Measurements from ENCODE around the gene NOTCH2. TPM values are rescaled to one million over a fixed set of nuclear protein-coding genes. Genes with fewer than 3 reads are reported as not detected.
A peak's percentile ranks its signal among the peaks of the same experiment; 100 is the strongest.

The NOTCH2 gene
- total and polyA plus RNA-seq, 3 experiments from 2014 or later: 24.7 to 53.9 (median 47.1) TPM

- Histone ChIP-seq H3K27me3 (ENCODE audit: insufficient read depth, low read length, poor library complexity, severe bottlenecking) (no peaks in the 10 kb centered on the region), H3K36me3 (ENCODE audit: insufficient read depth, low read length) (no peaks in the 10 kb centered on the region), H3K4me1 (ENCODE audit: insufficient read depth, low read length) (no peaks in the 10 kb centered on the region), H3K9me3 (ENCODE audit: low read length) (no peaks in the 10 kb centered on the region), H3K4me3 (ENCODE audit: low read length) (no peak overlapping the region), H3K27ac (ENCODE audit: low read depth, low read length) (no peak overlapping the region)
- peak overlapping the region in 1 of 8 donors; percentile 5 for H3K27ac Mint-ChIP-seq
- H3K9me3 Mint-ChIP-seq: peaks cover 0 to 7% (median 4%) of the 10 kb centered on the region in 5 donors
- H3K4me3 Mint-ChIP-seq: no peak overlapping the region
- POLR2A ChIA-PET: no interaction called here
- H3K36me3 Mint-ChIP-seq: peaks cover 7 to 32% (median 23%) of the 10 kb centered on the region in 3 donors
- peaks cover 5 to 9% of the 10 kb centered on the region in 2 donors for H3K27me3 Mint-ChIP-seq
- peaks cover 3 to 6% (median 5%) of the 10 kb centered on the region in 3 donors for H3K4me1 Mint-ChIP-seq
- DNase-seq: no peak
- CTCF ChIA-PET: no interaction called here
These were observed 158.8 kb downstream of the NOTCH2 start for GRCh38 chr1:119910618-119911017.

- Mint-ChIP-seq H3K4me3 (no peak overlapping the region), H3K9me3 (peaks cover 0 to 11% (median 10%) of the 10 kb centered on the region in 5 donors), H3K27ac (peak overlapping the region in 1 of 8 donors; percentile 5), H3K4me1 (peaks cover 3 to 6% (median 5%) of the 10 kb centered on the region in 3 donors), H3K27me3 (peaks cover 6 to 12% of the 10 kb centered on the region in 2 donors), H3K36me3 (peaks cover 8 to 26% (median 17%) of the 10 kb centered on the region in 3 donors)
- H3K4me1 ChIP-seq (ENCODE audit: insufficient read depth, low read length): no peaks in the 10 kb centered on the region
- no peak overlapping the region for H3K27ac ChIP-seq (ENCODE audit: low read depth, low read length)
- ChIA-PET CTCF (no interaction called here), POLR2A (no interaction called here)
- H3K36me3 ChIP-seq (ENCODE audit: insufficient read depth, low read length): no peaks in the 10 kb centered on the region
- H3K4me3 ChIP-seq (ENCODE audit: low read length): no peak overlapping the region
- no peaks in the 10 kb centered on the region for H3K9me3 ChIP-seq (ENCODE audit: low read length)
- no peak for DNase-seq
- H3K27me3 ChIP-seq (ENCODE audit: insufficient read depth, low read length, poor library complexity, severe bottlenecking): no peaks in the 10 kb centered on the region
These were observed 159.4 kb downstream of the NOTCH2 start for GRCh38 chr1:119909890-119910596.

- Mint-ChIP-seq H3K36me3 (peaks cover 9 to 13% (median 12%) of the 10 kb centered on the region in 3 donors), H3K4me3 (no peak overlapping the region), H3K4me1 (peaks cover 3 to 6% (median 5%) of the 10 kb centered on the region in 3 donors), H3K27ac (no peak overlapping the region), H3K9me3 (peaks cover 0 to 18% (median 16%) of the 10 kb centered on the region in 5 donors), H3K27me3 (peaks cover 12 to 14% of the 10 kb centered on the region in 2 donors)
- Histone ChIP-seq H3K36me3 (ENCODE audit: insufficient read depth, low read length) (no peaks in the 10 kb centered on the region), H3K9me3 (ENCODE audit: low read length) (no peaks in the 10 kb centered on the region), H3K4me3 (ENCODE audit: low read length) (no peak overlapping the region), H3K27me3 (ENCODE audit: insufficient read depth, low read length, poor library complexity, severe bottlenecking) (no peaks in the 10 kb centered on the region), H3K27ac (ENCODE audit: low read depth, low read length) (no peak overlapping the region), H3K4me1 (ENCODE audit: insufficient read depth, low read length) (no peaks in the 10 kb centered on the region)
- ChIA-PET CTCF (no interaction called here), POLR2A (no interaction called here)
- DNase-seq: no peak
These were observed 160.8 kb downstream of the NOTCH2 start for GRCh38 chr1:119908661-119909060.

- ChIA-PET CTCF (no interaction called here), POLR2A (no interaction called here)
- Mint-ChIP-seq H3K36me3 (peaks cover 1 to 12% (median 2%) of the 10 kb centered on the region in 3 donors), H3K9me3 (peaks cover 0 to 19% (median 17%) of the 10 kb centered on the region in 5 donors), H3K4me3 (no peak overlapping the region), H3K27ac (no peak overlapping the region), H3K27me3 (peaks cover 12 to 19% of the 10 kb centered on the region in 2 donors), H3K4me1 (peaks cover 3 to 6% (median 5%) of the 10 kb centered on the region in 3 donors)
- no peak for DNase-seq
- Histone ChIP-seq H3K27ac (ENCODE audit: low read depth, low read length) (no peak overlapping the region), H3K27me3 (ENCODE audit: insufficient read depth, low read length, poor library complexity, severe bottlenecking) (no peaks in the 10 kb centered on the region), H3K36me3 (ENCODE audit: insufficient read depth, low read length) (no peaks in the 10 kb centered on the region), H3K9me3 (ENCODE audit: low read length) (no peaks in the 10 kb centered on the region), H3K4me1 (ENCODE audit: insufficient read depth, low read length) (no peaks in the 10 kb centered on the region), H3K4me3 (ENCODE audit: low read length) (no peak overlapping the region)
These were observed 162.4 kb downstream of the NOTCH2 start for GRCh38 chr1:119906927-119907652.

- Mint-ChIP-seq H3K4me3 (no peak overlapping the region), H3K27me3 (peaks cover 12 to 20% of the 10 kb centered on the region in 2 donors), H3K4me1 (no peaks in the 10 kb centered on the region), H3K9me3 (peaks cover 0 to 19% (median 17%) of the 10 kb centered on the region in 5 donors), H3K36me3 (peaks cover 0 to 12% (median 2%) of the 10 kb centered on the region in 3 donors), H3K27ac (peak overlapping the region in 1 of 8 donors; percentile 47)
- Histone ChIP-seq H3K27me3 (ENCODE audit: insufficient read depth, low read length, poor library complexity, severe bottlenecking) (no peaks in the 10 kb centered on the region), H3K4me3 (ENCODE audit: low read length) (no peak overlapping the region), H3K4me1 (ENCODE audit: insufficient read depth, low read length) (no peaks in the 10 kb centered on the region), H3K27ac (ENCODE audit: low read depth, low read length) (no peak overlapping the region), H3K9me3 (ENCODE audit: low read length) (no peaks in the 10 kb centered on the region), H3K36me3 (ENCODE audit: insufficient read depth, low read length) (no peaks in the 10 kb centered on the region)
- DNase-seq: no peak
- CTCF ChIA-PET: no interaction called here
- POLR2A ChIA-PET: no interaction called here
These were observed 166.0 kb downstream of the NOTCH2 start for GRCh38 chr1:119903443-119903835.

GRCh38 chr1:119902775-119903442 lies 166.6 kb downstream of the NOTCH2 start:
- Mint-ChIP-seq H3K27ac (no peak overlapping the region), H3K4me1 (no peaks in the 10 kb centered on the region), H3K4me3 (no peak overlapping the region), H3K9me3 (peaks cover 0 to 17% (median 17%) of the 10 kb centered on the region in 5 donors), H3K27me3 (peaks cover 10 to 20% of the 10 kb centered on the region in 2 donors), H3K36me3 (peaks cover 0 to 12% (median 2%) of the 10 kb centered on the region in 3 donors)
- H3K9me3 ChIP-seq (ENCODE audit: low read length): no peaks in the 10 kb centered on the region
- H3K27ac ChIP-seq (ENCODE audit: low read depth, low read length): no peak overlapping the region
- no peaks in the 10 kb centered on the region for H3K27me3 ChIP-seq (ENCODE audit: insufficient read depth, low read length, poor library complexity, severe bottlenecking)
- no peaks in the 10 kb centered on the region for H3K36me3 ChIP-seq (ENCODE audit: insufficient read depth, low read length)
- H3K4me3 ChIP-seq (ENCODE audit: low read length): no peak overlapping the region
- ChIA-PET POLR2A (no interaction called here), CTCF (no interaction called here)
- no peaks in the 10 kb centered on the region for H3K4me1 ChIP-seq (ENCODE audit: insufficient read depth, low read length)
- no peak for DNase-seq

- POLR2A ChIA-PET: no interaction called here
These were observed 170.3 kb downstream of the NOTCH2 start for GRCh38 chr1:119898981-119899720.

More at GRCh38 chr1:119898981-119899720, 170.3 kb downstream of the NOTCH2 start:
- no peak overlapping the region for H3K4me3 ChIP-seq (ENCODE audit: low read length)
- H3K4me1 Mint-ChIP-seq: no peaks in the 10 kb centered on the region
- peaks cover 3 to 18% of the 10 kb centered on the region in 2 donors for H3K27me3 Mint-ChIP-seq
- H3K4me3 Mint-ChIP-seq: no peak overlapping the region
- no peaks in the 10 kb centered on the region for H3K9me3 ChIP-seq (ENCODE audit: low read length)
- H3K4me1 ChIP-seq (ENCODE audit: insufficient read depth, low read length): no peaks in the 10 kb centered on the region
- DNase-seq: no peak
- H3K36me3 ChIP-seq (ENCODE audit: insufficient read depth, low read length): no peaks in the 10 kb centered on the region
- CTCF ChIA-PET: no interaction called here
- H3K27ac Mint-ChIP-seq: no peak overlapping the region
- peaks cover 0 to 2% (median 0%) of the 10 kb centered on the region in 3 donors for H3K36me3 Mint-ChIP-seq
- no peak overlapping the region for H3K27ac ChIP-seq (ENCODE audit: low read depth, low read length)
- no peaks in the 10 kb centered on the region for H3K27me3 ChIP-seq (ENCODE audit: insufficient read depth, low read length, poor library complexity, severe bottlenecking)
- peaks cover 0 to 4% (median 0%) of the 10 kb centered on the region in 5 donors for H3K9me3 Mint-ChIP-seq

All from CD8-positive, alpha-beta memory T cell (primary cell).